ENCODE measurements around the gene LTBP2.

GRCh38 chr14:74551001-74551400 is 61.0 kb downstream of the LTBP2 start:
- TF ChIP-seq CTCF (IDR thresholded peaks at IDR 0.05) (no peak), POLR2A (IDR thresholded peaks at IDR 0.05) (no peak)

All from testis (tissue), 2 donors.